HAP-1 (cell line): ENCODE results near the gene JAKMIP3.

Experiments
- DNase-seq, 2 experiments: peaks; one replicate each; pipeline ENCODE4 v3.0.0-alpha.2; 2016 to 2020; ENCODE audit warnings: low spot score in 2 of 2
- H3K27me3 ChIP-seq: fragments of 250-450 bp; sonication (Bioruptor Pico); 2 replicates; pipeline ENCODE4 v1.5.1; 2020; ENCODE audit warnings: low read depth, mild to moderate bottlenecking, moderate library complexity
- H3K36me3 ChIP-seq: fragments of 250-450 bp; sonication (Bioruptor Pico); replicated peaks from 2 replicates; pipeline ENCODE4 v1.5.1; 2020; ENCODE audit warnings: mild to moderate bottlenecking
- H3K4me1 ChIP-seq: fragments of 250-450 bp; sonication (Bioruptor Pico); 2 replicates; pipeline ENCODE4 v1.5.1; 2020; ENCODE audit warnings: mild to moderate bottlenecking
- H3K4me3 ChIP-seq: fragments of 250-450 bp; sonication (Bioruptor Pico); 2 replicates; pipeline ENCODE4 v1.5.1; 2020; ENCODE audit warnings: mild to moderate bottlenecking, moderate library complexity
- H3K9me3 ChIP-seq: fragments of 250-450 bp; sonication (Bioruptor Pico); 2 replicates; pipeline ENCODE4 v1.5.1; 2020; ENCODE audit warnings: mild to moderate bottlenecking, moderate library complexity
- in situ Hi-C: fragments of 300-500 bp; cut with MboI; formaldehyde crosslinking; loops from 3 replicates; pipeline ENCODE4 v1.14.3; 2020; ENCODE audit warnings: low sequenced_read_pairs, inconsistent platforms, mixed read lengths

Gene JAKMIP3

DNA sequence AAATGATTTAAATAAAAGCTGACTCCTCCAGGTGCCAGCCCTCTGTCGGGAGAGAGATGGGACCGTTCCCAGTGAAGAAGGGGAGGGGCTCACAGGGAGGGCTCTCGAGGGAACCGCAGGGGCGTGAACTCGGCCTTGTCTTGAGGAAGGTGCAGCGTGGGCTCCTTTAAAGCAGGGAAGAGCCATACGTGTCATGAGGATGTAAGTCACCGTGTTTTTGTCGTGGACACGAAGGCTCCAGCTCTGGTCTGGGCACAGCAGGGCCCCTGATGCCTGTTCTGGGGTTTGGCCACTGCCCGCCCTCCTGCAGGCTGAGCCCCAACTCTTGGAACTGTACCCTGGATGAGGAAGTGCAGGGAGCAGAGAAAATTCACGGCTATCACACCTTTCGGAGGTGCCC lies 45.0 kb downstream of the JAKMIP3 start:
- peak in 1 of 2 experiments; percentile 0 for DNase-seq
- Histone ChIP-seq H3K4me1 (no peaks in the 10 kb centered on the region), H3K36me3 (no peaks in the 10 kb centered on the region), H3K27me3 (no peaks in the 10 kb centered on the region), H3K4me3 (no peak overlapping the region), H3K9me3 (no peaks in the 10 kb centered on the region)
- in situ Hi-C loops: no loop called here

DNA sequence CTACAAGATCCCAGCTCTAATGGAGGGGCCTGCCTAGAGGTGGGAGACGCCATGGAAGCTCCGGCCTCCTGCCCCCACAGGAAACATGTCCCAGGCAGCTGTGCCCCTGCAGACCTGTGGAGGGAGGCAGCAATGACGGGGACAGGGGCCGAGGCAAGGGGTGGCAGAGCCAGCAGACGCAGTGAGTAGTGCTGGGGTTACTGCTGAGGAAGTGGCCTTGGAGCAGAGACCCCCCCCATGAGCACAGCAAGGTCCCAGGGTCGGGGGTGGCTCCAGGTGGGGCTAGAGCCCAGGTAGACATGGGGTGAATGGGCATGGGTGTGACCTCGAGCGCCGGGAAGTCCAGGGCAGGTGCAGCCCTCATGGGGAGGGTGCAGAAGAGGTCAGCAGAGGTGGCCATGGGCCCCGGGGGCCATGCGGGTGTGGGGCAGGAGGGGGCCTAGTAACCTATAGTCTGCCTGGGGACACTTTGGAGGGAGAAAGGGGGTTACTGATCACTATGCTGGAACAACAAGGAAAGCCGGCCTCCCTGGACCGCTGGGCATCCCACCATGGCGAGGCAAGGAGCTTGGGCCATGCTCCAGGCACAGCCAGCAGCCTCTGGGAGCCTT lies 45.5 kb downstream of the JAKMIP3 start:
- H3K4me1 ChIP-seq: no peaks in the 10 kb centered on the region
- no peaks in the 10 kb centered on the region for H3K36me3 ChIP-seq
- DNase-seq: peak in 1 of 2 experiments; percentile 3
- in situ Hi-C loops: no loop called here
- H3K4me3 ChIP-seq: no peak overlapping the region
- H3K27me3 ChIP-seq: no peaks in the 10 kb centered on the region
- no peaks in the 10 kb centered on the region for H3K9me3 ChIP-seq

- Histone ChIP-seq H3K36me3 (no peaks in the 10 kb centered on the region), H3K27me3 (no peaks in the 10 kb centered on the region), H3K4me1 (no peaks in the 10 kb centered on the region), H3K9me3 (no peaks in the 10 kb centered on the region), H3K4me3 (no peak overlapping the region)
- in situ Hi-C loops: no loop called here
- DNase-seq: peak in 1 of 2 experiments; percentile 3
These were observed 46.2 kb downstream of the JAKMIP3 start for GRCh38 chr10:132111871-132112341.

- H3K36me3 ChIP-seq: no peaks in the 10 kb centered on the region
- no peaks in the 10 kb centered on the region for H3K9me3 ChIP-seq
- no peaks in the 10 kb centered on the region for H3K27me3 ChIP-seq
- DNase-seq: peak in 1 of 2 experiments; percentile 2
- in situ Hi-C loops: no loop called here
- no peak overlapping the region for H3K4me3 ChIP-seq
- no peaks in the 10 kb centered on the region for H3K4me1 ChIP-seq
These were observed 46.9 kb downstream of the JAKMIP3 start for GRCh38 chr10:132112611-132113010.

GRCh38 chr10:132113206-132113605 lies 47.5 kb downstream of the JAKMIP3 start:
- in situ Hi-C loops: no loop called here

DNA sequence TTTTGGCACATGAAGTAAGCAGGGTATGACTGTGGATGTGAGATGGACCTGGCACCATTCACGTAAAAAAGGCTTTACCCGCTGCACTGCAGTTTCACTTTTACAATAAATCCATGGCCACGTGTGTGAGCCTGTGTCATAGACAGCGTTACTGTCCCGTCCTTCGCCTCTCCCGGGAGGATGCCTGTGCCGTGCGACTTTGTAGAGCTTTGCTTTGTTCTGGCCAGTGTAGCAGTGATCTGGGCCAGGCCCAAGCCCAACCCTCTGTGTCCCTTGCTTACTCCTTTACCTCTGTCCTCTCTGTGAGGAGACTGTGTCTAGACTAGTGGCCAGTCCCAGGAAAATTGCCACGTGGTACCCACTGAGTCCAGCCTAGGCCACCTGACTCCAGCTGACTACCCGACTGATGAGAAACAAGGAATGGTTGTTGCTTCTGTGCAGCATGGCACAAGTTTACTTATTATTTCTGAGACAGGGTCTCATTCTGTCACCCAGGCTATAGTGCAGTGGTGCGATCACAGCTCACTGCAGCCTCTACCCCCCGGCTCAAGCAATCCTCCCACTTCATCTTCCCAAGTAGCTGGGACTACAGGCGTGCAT lies 48.1 kb downstream of the JAKMIP3 start:
- H3K27me3 ChIP-seq: no peaks in the 10 kb centered on the region

More at GRCh38 chr10:132113206-132113605, 47.5 kb downstream of the JAKMIP3 start:
- Histone ChIP-seq H3K4me3 (no peak overlapping the region), H3K4me1 (no peaks in the 10 kb centered on the region), H3K36me3 (no peaks in the 10 kb centered on the region), H3K27me3 (no peaks in the 10 kb centered on the region), H3K9me3 (no peaks in the 10 kb centered on the region)
- DNase-seq: peak in 1 of 2 experiments; percentile 2

DNA sequence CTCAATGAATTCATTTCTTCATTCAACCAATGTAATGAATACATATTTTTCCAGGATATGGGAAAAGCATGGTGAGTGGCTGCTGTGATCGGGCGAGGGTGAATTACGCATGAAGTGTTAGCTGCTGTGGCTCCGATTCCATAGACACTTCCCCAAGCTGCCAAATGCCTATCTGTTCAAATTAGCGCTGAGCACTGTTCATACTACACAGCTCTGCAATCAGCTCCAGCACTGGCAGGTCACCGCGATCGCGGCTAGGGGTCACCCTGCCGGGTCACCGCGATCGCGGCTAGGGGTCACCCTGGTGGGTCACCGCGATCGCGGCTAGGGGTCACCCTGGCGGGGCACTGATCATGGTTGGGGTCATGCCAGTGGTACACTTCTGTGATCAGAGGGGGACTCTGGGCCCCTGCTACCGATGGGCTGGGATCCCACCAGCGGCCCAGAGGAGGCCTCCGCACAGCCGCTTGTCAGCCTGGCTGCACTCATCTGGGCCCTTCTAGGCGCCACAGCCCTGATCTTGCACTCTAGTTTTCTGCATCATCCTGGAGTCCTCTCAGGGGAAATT lies 49.3 kb downstream of the JAKMIP3 start:
- in situ Hi-C loops: no loop called here
- DNase-seq: no peak
- no peaks in the 10 kb centered on the region for H3K9me3 ChIP-seq
- H3K4me3 ChIP-seq: no peak overlapping the region
- no peaks in the 10 kb centered on the region for H3K27me3 ChIP-seq
- H3K4me1 ChIP-seq: no peaks in the 10 kb centered on the region
- H3K36me3 ChIP-seq: no peaks in the 10 kb centered on the region

More for the DNA sequence above, 48.1 kb downstream of the JAKMIP3 start:
- peak in 1 of 2 experiments; percentile 2 for DNase-seq
- no peak overlapping the region for H3K4me3 ChIP-seq
- no peaks in the 10 kb centered on the region for H3K36me3 ChIP-seq
- no peaks in the 10 kb centered on the region for H3K9me3 ChIP-seq
- in situ Hi-C loops: no loop called here
- no peaks in the 10 kb centered on the region for H3K4me1 ChIP-seq
